ENCODE data around the gene PDE4D.

PDE4D gene

DNA sequence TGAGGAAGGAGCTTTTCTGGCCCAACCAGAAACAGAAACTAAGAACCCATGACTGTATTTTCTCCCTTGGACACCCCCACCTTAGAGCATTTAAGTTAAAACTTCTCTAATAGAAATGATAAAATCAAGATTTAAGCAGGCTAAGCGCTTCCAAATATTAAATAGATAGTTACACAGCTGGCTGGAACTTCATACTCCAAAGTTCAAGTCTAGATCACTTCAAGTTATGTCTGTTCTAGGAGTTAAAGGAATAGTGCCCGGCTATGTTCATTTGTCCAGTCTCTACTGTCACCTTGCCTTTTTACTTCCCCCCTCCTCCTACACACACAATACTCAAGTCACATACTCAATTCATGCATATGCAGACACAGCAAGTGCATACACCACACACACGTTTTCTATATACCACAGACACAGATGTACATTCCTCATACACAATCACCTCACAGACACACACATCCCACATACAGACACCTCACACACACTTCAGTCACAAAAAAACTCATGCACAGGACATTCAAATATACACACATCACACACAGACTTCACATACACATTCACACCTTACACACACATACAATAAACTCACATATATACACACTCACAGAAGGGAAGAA lies 237.7 kb downstream of the PDE4D start:
- no peak for DNase-seq (ENCODE audit: low read depth)

DNA sequence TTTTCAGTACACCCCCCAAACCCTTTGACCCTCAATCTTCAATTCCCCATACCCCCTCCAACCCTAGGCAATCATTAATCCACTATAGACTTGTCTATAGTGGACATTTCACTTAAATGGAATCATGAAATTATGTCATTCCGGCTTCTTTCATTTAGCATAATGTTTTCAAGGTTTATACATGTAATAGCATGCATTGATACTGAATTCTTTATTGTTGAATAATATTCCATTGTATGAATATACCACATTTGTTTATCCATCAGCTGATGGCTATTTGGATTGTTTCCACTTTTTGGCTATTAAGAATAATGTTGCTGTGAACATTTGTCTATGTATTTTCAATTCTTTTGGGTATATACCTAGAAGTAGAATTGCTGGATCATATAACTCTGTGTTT lies 238.8 kb downstream of the PDE4D start:
- no peak for DNase-seq (ENCODE audit: low read depth)

DNA sequence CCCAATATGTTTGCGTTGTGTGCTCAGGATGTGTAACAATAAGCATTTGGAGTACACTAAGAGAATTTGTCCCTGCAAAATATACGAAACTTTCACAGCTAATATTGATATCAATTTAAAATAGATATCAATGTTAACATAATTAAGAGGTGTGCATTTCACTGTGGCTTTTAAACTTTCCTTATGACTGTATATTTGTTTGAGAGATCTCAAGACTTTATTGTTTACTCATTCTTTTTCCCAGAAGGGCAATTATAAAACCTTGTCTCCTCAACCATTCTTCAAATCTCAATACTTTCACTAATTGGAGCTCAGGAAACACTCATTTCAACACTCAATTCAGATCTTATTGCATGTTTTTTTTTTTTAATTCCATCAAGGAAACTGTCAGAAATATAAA lies 241.1 kb downstream of the PDE4D start:
- no peak for DNase-seq (ENCODE audit: low read depth)

DNA sequence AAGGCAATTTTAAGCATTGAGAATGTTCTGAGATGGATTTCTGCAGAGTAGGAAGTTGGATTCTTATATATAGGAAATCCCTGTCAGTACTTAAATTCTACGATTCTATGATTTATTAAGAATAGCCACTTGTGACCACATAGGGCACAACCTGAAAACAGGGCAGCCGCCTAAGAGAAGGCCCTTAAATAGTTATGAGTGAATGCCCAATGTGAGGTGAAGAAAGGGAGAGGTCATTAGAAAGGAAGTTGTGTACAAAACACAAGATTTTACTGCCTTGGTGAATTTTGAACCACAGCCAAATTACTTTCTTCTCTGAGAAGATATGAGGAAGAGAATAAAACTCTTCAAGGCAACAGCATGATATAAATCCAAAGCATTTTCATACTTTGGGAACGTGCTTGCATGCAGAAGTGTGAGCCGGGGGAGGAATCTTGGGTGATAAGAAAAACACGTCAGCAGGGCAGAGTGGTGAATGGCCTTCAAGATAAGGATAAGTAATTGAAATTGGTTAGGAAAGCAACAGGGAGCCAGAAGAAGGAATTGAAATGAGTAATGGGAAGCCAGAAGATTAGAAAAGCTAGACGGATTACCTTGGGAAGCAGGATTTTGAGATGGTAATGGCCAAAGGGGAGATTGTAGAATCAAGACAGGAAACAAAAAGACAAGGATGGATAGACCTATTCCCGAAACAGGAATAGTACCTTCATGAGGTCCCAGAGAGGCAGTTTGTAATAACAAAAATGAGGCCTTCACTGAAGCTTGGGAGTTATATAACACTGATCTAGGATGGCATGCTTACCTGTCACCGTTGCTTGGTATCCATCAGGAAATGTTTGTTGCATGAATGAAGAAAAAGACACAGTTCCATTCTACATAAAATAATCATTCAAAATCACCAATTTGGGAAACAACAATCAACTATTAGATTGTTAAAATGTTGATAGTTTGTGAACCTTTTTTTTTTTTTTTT lies 244.3 kb downstream of the PDE4D start:
- DNase-seq (ENCODE audit: low read depth) = no peak

DNA sequence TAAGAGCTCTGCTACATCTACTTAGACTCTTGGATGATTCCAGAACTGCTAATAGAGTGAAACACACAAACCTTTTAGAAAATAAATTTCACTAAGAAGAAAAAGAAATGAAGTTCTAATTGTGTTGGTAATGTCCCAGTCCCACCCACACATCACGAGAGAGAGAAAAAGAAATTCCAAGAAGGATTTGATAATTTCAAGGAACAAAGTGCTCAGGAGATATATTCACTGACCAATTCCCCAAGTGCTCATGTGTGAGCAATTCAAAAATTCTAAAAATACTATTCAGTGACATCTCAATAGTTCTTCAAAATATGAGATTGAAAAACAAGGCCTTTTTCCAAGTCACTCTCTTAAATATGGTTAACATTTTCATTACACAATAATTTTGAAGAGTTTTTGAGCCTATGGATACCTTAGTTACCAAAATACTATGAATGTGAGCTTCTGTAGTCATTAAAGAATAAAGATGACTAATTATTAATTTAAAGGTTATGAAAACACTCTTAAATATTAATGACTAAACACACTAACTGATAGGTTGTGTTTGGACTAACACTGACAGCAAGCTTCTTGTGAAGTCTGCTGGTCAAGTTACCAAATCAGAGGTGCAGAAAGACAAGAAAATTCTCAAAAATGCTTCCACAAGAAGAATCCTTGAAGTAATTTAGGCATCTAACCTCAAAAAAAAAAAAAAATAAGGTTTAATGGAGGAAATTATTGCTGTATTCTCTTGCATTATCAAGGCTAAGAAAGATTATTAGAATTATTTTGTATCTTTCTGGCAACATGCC lies 245.3 kb downstream of the PDE4D start:
- DNase-seq (ENCODE audit: low read depth) = no peak

DNA sequence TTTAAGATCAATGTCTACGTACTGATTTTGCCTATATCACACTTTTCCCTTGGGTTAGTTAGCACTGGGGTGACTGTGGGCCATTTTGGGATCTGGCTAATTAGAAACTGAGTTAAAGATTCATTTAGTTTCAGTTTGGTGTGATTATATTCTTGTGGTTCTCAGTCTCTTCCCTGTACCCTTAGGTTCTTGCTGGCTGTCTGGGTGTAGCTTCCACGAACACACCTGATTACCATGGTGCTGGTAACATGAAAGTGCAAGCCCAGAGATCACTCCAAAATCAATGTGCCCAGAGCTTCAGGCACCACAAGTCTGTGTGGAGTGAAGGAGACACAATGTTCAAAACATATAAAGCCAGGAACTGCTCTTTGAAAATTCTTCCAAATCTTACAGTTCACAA lies 248.1 kb downstream of the PDE4D start:
- DNase-seq (ENCODE audit: low read depth) = no peak

DNA sequence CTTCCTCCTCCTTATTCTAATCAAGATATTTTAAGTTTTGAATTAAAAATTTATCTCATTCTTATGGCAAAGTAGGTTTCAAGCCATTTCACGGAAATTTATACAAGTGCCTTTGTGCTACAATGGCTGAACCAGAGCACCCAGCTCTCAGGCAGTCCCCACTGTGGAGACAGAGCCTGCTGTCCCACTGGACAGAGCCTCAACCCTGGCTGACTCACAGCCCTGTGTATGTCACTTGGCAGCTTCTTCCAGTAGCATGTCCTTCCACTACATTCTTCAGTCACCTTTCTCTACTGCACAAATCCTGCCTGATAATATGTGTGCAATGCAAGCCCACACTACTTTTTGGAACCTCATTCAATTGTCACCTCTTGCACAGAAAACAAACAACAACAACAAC lies 253.1 kb downstream of the PDE4D start:
- no peak for DNase-seq (ENCODE audit: low read depth)

DNA sequence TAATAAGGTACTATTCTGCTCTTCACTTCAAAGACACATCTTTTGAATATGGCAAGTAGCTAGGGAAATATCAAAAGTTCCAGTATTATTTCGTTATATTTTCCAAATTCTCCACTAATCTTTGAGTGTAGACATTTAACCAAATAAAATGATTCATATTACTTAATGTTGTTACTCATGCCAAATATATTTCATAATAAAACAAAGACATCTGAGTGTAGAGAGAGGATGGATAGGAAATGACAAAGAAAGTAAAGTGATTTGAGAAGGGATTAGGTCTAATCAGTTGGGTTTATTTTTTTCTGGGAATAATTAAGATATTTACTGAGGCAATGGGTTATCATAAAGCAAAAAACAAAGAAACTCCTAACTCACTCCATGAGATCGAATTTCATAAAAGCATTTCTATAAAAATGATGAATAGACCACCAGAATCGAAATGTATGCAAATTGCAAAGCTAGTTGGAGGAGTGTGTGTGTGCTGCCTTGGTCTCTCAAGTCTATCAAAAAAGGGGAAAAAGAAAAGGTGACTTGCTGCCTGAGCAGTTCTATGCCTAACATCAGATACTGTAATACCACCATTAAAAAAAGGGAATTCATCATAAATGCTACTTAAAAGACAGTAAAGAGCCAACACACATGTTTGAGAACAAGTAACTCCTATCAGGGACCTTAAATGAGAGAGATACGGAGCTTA lies 255.5 kb downstream of the PDE4D start:
- no peak for DNase-seq (ENCODE audit: low read depth)

DNA sequence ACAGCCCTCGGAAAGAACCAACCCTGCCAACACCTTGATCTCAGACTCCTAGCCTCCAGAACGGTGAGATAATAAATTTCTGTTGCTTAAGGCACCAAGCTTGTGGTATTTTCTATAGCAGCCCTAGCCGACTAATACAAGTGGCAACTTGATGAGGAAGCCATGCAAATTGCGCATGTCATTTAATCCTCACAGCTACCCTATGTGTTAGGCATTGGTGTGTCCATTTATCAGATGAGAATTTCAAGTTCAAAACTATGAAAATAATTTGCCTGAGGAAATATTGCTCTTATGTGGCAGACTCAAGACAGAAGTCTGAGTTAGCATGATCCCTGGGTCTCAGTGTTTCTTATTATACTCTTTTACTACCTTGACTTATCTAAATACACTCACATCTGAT lies 264.0 kb downstream of the PDE4D start:
- DNase-seq (ENCODE audit: low read depth) = no peak

DNA sequence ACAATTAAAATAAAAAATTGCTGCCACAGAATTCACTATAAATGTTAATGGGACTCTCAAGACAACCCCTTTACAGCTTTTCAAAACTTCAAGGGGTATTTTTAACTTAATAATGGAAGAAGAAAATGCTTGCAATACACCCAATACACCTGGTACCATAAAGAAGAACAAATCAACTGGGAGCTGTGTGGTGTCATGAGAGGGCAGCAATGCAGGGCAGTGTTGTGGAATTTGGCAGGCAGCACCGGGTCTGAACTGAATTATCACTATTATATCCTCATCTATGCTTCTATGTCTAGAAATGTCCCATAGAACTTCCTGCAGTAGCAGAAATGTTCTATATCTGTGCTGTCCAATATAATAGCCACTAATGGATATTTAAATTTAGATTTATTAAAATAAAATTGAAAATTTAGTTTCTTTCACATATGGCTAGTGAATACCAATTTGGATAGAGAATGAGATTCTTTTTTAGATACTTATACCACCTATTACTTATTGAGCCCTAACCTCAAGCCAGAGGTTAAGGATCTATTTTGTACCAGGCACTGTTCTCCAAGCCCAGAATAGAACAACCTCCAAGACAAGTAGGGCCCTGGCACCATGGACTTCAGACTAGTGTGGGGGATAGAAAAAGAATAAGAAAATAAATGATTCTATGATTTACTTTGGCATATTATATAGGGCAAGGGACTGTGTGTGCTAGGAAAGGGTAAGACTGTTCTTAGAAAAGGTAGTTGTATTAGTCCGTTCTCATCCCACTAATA lies 265.3 kb downstream of the PDE4D start:
- no peak for DNase-seq (ENCODE audit: low read depth)

DNA sequence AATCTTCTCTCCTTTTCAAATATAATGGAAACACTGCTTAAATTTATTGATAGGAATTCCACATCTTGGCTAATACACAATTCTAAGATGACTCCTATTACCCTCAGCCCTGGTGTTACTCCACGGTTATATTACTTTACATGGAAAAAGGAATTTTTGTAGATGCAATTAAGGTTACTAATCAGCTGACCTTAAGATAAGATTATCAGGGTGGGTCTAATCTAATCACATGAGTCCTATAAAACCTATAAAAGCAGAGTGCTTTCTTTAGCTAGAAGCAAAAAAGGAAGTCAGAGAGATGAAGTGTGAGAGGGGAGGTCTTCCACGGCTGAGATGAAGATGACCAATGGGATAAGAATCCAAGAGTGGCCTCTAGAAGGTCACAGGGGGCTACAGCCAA lies 268.6 kb downstream of the PDE4D start:
- no peak for DNase-seq (ENCODE audit: low read depth)

DNA sequence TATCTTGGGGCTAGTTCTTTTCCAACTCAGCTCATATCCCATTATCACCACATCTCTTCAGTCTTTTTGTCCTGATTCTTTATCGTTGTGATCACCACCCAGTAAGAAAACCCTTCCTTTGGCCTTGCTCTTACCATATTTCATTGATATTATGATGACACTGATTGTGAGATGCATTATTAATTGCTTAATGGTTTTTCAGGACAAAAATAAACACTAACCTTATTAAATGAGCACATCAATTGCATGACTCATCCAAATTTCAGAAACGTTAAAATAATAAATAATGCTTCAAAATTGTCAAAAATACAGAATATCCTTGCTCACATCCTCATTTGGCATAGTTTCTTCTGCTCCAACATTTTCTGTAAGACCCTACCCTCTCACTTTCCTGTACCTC lies 270.7 kb downstream of the PDE4D start:
- DNase-seq (ENCODE audit: low read depth) = no peak

DNA sequence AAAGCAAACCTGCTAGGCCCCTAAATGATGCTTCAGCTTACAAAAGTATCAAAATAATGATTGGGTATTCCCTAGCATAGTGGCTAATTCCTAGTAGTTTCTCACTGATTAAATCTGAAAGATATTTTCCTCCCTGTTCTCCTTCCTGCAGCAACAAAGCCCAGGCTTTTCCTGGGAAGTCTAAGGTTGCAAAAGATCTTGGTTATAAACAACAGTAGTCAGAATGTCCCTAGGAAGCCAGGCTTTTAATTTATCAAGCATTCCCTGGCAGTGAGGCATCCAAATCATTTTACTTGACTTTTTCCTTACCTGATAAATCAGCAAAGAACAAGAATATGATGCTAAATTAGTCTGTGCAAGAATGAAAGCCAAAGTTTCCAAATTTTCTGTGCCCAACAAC lies 272.0 kb downstream of the PDE4D start:
- DNase-seq (ENCODE audit: low read depth) = no peak

DNA sequence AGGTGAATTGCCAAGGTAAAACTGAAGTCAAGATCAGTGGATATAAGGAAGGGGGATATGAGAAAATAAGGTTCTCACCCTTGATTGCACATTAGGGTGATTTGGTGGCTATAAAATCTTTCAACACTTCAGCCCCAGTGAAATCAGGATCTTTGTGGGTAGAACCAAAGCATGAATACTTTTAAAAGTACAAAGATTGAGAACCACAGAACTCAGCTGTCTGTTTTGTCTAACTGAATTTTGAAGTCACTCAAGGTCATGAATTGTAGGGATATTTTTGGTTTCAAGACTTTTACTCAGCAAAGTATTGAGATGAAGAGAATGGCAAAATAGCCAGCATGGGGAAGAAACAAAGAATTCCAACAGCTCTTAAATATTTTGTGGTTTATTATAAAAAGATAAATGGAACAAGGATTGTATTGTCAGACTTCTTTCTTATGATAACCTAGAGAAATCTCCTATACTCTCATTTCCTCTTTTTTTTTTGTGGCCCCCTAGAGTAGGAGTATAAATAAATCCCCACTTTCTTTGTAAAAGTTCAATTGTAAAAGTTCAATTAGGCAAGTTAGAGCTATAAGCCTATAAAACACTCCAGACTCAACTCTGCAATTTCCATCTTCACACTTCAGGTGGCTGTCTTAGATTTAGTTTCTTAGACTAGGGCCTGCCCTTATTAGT lies 272.9 kb downstream of the PDE4D start:
- no peak for DNase-seq (ENCODE audit: low read depth)

DNA sequence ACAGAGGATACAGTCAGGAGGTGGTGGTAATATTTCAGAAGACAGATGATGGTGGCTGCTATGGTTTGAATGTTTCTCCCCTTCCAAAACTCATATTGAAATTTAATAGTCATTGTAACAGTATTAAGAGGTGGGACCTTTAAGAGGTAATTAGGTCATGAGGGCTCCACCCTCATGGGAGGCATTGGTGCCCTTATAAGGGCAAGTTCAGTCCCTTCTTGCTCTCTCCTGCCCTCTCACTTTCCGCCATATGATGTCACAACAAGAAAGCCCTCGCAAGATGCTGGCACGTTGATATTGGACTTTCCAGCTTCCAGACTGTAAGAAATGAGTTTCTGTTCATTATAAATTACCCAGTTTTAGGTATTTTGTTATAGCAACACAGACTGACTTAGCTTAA lies 274.9 kb downstream of the PDE4D start:
- no peak for DNase-seq (ENCODE audit: low read depth)

DNA sequence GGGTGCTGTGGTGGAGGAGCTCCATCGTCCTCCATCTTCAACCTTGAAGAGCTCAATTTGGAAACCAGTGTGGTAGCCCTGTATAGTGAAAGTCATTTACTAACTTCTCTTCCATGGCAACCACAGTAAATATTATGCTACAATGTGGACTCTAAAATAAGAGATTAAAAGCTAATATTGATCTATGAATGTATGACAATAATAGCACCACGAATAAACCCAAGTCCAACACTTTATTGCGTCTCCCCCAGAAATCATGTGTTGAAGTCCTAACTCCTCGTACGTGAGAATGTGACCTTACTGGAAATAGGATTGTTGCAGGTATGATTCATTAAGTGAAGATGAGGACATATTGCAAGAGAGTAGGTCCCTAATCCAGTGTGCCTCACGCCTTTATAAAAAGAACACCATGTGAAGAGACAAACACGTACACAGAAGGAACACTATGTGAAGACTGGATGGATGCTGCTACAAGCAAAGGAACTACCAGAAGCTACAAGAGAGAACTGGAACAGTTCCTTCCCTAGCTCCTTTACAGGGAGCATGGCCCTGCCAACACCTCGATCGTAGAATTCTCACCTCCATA lies 276.2 kb downstream of the PDE4D start:
- DNase-seq (ENCODE audit: low read depth) = no peak

DNA sequence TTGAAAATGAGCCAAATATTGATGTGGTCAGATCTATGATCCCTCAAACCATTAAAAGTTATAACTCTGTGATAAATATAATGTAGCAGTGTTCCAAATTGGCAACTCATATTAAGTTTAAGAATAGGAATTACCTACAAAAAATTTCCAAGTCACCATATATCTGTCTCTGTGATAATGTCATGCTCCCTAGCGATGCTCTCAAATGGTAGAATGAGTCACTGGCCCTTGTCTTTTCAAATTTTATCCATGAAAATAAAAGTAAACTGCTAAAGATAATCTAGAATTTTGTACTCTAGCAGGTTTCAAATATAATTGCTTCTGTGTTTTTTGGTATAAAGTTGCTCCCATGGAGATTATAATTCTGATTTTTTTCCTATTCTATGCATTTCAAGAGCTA lies 277.1 kb downstream of the PDE4D start:
- DNase-seq (ENCODE audit: low read depth) = no peak

DNA sequence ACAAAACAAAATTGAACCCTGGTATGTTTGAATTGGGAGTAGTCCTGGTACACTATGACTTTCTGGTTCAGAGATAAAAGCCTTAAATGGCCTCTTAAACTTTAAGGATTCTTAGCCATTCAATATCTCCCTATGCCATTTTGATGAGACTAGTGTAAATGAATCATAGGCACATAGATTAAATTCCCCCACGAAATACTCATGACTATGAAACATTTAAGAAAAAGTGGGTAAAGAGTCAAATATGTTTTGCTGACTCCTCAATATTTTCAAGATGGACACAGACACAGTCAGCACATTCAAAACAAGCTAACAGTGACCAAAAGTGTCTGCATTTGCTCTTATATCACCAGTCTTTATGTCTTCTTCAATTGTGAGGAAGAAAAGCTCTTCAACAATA lies 278.3 kb downstream of the PDE4D start:
- no peak for DNase-seq (ENCODE audit: low read depth)

DNA sequence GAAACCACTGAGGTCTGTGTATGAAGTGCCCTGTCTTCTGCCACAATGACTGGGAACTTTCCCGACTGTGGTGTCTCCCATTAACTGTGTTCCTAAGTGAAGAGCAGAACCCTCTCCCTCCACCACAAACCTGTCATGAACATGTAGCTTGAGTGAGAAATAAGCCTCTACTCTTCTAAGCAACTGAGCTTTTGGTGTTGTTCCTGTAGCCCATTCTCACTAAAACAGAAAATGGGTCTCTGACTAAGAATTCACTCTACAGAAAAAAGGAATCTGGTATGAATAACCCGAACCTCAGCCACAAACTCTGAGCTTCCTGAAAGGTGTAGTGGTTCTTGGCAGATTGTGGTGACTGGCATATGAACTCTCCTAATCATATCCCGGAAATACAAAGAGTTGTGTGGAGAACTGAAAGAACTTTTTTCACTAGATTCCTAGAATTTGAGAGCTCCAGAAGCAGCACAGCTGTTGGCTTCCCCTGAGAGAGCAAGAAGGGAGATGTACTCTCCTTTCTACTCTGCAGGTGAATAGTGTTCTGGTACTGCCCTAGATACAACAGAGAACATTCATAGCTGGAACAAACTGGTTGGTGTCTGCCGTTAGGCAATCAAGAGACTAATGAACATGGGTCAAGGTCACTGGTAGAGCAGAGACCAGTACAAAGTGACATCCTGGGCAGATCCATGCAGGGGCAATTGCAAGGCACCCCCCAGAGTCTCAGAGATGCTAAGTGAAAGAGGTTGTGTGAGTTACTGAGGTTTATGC lies 283.8 kb downstream of the PDE4D start:
- DNase-seq (ENCODE audit: low read depth) = no peak

DNA sequence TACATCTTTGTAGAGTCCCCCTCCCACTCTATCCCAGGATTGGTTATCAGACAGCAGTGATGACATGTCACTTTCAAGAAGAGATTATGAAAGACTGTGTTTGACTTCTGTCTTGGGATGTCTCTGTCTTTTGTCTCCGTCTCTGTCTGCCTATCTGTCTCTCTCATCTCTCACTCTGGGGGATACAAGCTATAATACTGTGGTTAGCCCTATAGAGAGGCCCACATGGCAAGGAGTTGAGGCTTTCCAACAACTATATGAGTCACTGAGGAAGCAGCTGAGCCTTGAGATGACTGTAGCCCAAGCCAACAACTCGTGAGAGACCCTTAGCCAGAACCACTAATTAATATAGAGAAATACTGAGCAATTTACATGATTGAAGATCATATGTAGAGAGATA lies 284.8 kb downstream of the PDE4D start:
- no peak for DNase-seq (ENCODE audit: low read depth)
